GM13977 (cell line): ENCODE data around the gene FNDC7.

Experiments
- DNase-seq: peaks from one replicate; pipeline ENCODE4 v3.0.0; 2012; ENCODE audit warnings: low spot score
- CTCF ChIP-seq: IDR thresholded peaks from 2 replicates; pipeline ENCODE4 v1.5.1; 2012; ENCODE audit warnings: mild to moderate bottlenecking, control low read depth; ENCODE audit not compliant: insufficient read depth; ENCODE audit errors: extremely low read depth, missing control alignments
- in situ Hi-C: fragments of 300-500 bp; cut with MboI; formaldehyde crosslinking; loops from one replicate; pipeline ENCODE4 v1.12.0; 2022; ENCODE audit warnings: low sequenced_read_pairs, low pct_unique_long_range_greater_than_20kb, mixed read lengths, inconsistent platforms; ENCODE audit not compliant: unreplicated experiment

FNDC7 gene

GRCh38 chr1:108719656-108720435 lies 7.1 kb downstream of the FNDC7 start:
- in situ Hi-C loops: no loop called here
- no peak for DNase-seq
- TF ChIP-seq CTCF: no peak

- in situ Hi-C loops: no loop called here
- DNase-seq: no peak
- TF ChIP-seq CTCF: no peak
Observed at GRCh38 chr1:108722292-108722691, 9.6 kb downstream of the FNDC7 start.

GRCh38 chr1:108725906-108726305 lies 13.2 kb downstream of the FNDC7 start:
- TF ChIP-seq CTCF: no peak

GRCh38 chr1:108728327-108728923 lies 15.7 kb downstream of the FNDC7 start:
- no peak for DNase-seq
- in situ Hi-C loops: no loop called here
- TF ChIP-seq CTCF: no peak

More at GRCh38 chr1:108725906-108726305, 13.2 kb downstream of the FNDC7 start:
- in situ Hi-C loops: no loop called here
- DNase-seq: no peak

- DNase-seq: no peak
- TF ChIP-seq CTCF: no peak
- in situ Hi-C loops: no loop called here
Observed at GRCh38 chr1:108729481-108729880, 16.8 kb downstream of the FNDC7 start.

- no peak for DNase-seq
- no peak for TF ChIP-seq CTCF
- in situ Hi-C loops: no loop called here
Observed at GRCh38 chr1:108732398-108732797, 19.7 kb downstream of the FNDC7 start.
